ENCODE measurements around the gene KLHDC7B.

Gene KLHDC7B

GRCh38 chr22:50579752-50580151 lies 34.1 kb downstream of the KLHDC7B start:
- Histone ChIP-seq H3K9ac (ENCODE audit: low read length) (no peak overlapping the region), H3K4me1 (ENCODE audit: control insufficient read depth, low read depth, low read length) (peaks cover 2% of the 10 kb centered on the region), H3K27me3 (ENCODE audit: insufficient read depth, low read length, poor library complexity) (no peaks in the 10 kb centered on the region), H3K79me2 (ENCODE audit: control insufficient read depth, insufficient read depth, low read length) (peaks cover 6% of the 10 kb centered on the region), H3K36me3 (ENCODE audit: control insufficient read depth, insufficient read depth, low read length) (peaks cover 7% of the 10 kb centered on the region), H3K23ac (ENCODE audit: low read length) (no peak overlapping the region), H2BK15ac (replicated peaks; ENCODE audit: low read depth) (no peak overlapping the region), H3K56ac (ENCODE audit: low read length) (no peak overlapping the region), H4K5ac (ENCODE audit: low read length) (no peak overlapping the region), H3K4ac (ENCODE audit: low read depth, low read length) (no peak overlapping the region), H4K8ac (ENCODE audit: low read depth, low read length) (no peak overlapping the region), H3K79me1 (ENCODE audit: low read length) (peaks cover 7% of the 10 kb centered on the region), H3K27ac (ENCODE audit: low read depth, low read length) (no peak overlapping the region), H2BK120ac (ENCODE audit: low read depth, low read length) (no peak overlapping the region), H2AK5ac (ENCODE audit: low read length) (no peak overlapping the region), H2BK5ac (ENCODE audit: low read length) (no peak overlapping the region), H3K18ac (ENCODE audit: low read length) (no peak overlapping the region), H3K4me3 (ENCODE audit: low read length) (no peak overlapping the region), H3K4me2 (ENCODE audit: low read length) (no peak overlapping the region)
- DNase-seq: no peak
- no CpG with 5 or more reads among the region's 4 CpGs for WGBS (ENCODE audit: extremely low coverage, insufficient coverage, low lambda C conversion rate)

GRCh38 chr22:50581031-50581949 lies 35.6 kb downstream of the KLHDC7B start:
- peak overlapping the region; percentile 99 for H3K56ac ChIP-seq (ENCODE audit: low read length)
- H3K4me1 ChIP-seq (ENCODE audit: control insufficient read depth, low read depth, low read length): peaks cover 2% of the 10 kb centered on the region
- peak overlapping the region; percentile 98 for H3K9ac ChIP-seq (ENCODE audit: low read length)
- H2BK15ac ChIP-seq (replicated peaks; ENCODE audit: low read depth): no peak overlapping the region
- H2BK120ac ChIP-seq (ENCODE audit: low read depth, low read length): no peak overlapping the region
- H3K27ac ChIP-seq (ENCODE audit: low read depth, low read length): no peak overlapping the region
- H3K79me1 ChIP-seq (ENCODE audit: low read length): peaks cover 7% of the 10 kb centered on the region
- peak overlapping the region; percentile 93 for H3K4me3 ChIP-seq (ENCODE audit: low read length)
- H3K18ac ChIP-seq (ENCODE audit: low read length): no peak overlapping the region
- H3K4ac ChIP-seq (ENCODE audit: low read depth, low read length): no peak overlapping the region
- peaks cover 3% of the 10 kb centered on the region for H3K36me3 ChIP-seq (ENCODE audit: control insufficient read depth, insufficient read depth, low read length)
- H3K27me3 ChIP-seq (ENCODE audit: insufficient read depth, low read length, poor library complexity): no peaks in the 10 kb centered on the region
- no CpG with 5 or more reads among the region's 22 CpGs for WGBS (ENCODE audit: extremely low coverage, insufficient coverage, low lambda C conversion rate)
- no peak overlapping the region for H4K8ac ChIP-seq (ENCODE audit: low read depth, low read length)
- H3K23ac ChIP-seq (ENCODE audit: low read length): peak overlapping the region; percentile 45
- peak overlapping the region; percentile 89 for H3K4me2 ChIP-seq (ENCODE audit: low read length)
- H3K79me2 ChIP-seq (ENCODE audit: control insufficient read depth, insufficient read depth, low read length): peaks cover 6% of the 10 kb centered on the region
- no peak overlapping the region for H4K5ac ChIP-seq (ENCODE audit: low read length)
- H2BK5ac ChIP-seq (ENCODE audit: low read length): no peak overlapping the region
- H2AK5ac ChIP-seq (ENCODE audit: low read length): no peak overlapping the region
- DNase-seq: no peak

- Histone ChIP-seq H3K4me2 (ENCODE audit: low read length) (peak overlapping the region; percentile 89), H3K79me2 (ENCODE audit: control insufficient read depth, insufficient read depth, low read length) (peaks cover 6% of the 10 kb centered on the region), H2BK120ac (ENCODE audit: low read depth, low read length) (no peak overlapping the region), H3K23ac (ENCODE audit: low read length) (peak overlapping the region; percentile 89), H3K18ac (ENCODE audit: low read length) (peak overlapping the region; percentile 89), H2AK5ac (ENCODE audit: low read length) (no peak overlapping the region), H4K8ac (ENCODE audit: low read depth, low read length) (peak overlapping the region; percentile 90), H3K4me3 (ENCODE audit: low read length) (peak overlapping the region; percentile 93), H2BK15ac (replicated peaks; ENCODE audit: low read depth) (no peak overlapping the region), H3K27me3 (ENCODE audit: insufficient read depth, low read length, poor library complexity) (no peaks in the 10 kb centered on the region), H3K9ac (ENCODE audit: low read length) (peak overlapping the region; percentile 98), H4K5ac (ENCODE audit: low read length) (no peak overlapping the region), H3K36me3 (ENCODE audit: control insufficient read depth, insufficient read depth, low read length) (peaks cover 3% of the 10 kb centered on the region), H3K56ac (ENCODE audit: low read length) (peak overlapping the region; percentile 99), H3K79me1 (ENCODE audit: low read length) (peaks cover 7% of the 10 kb centered on the region), H2BK5ac (ENCODE audit: low read length) (no peak overlapping the region), H3K4ac (ENCODE audit: low read depth, low read length) (peak overlapping the region; percentile 73), H3K4me1 (ENCODE audit: control insufficient read depth, low read depth, low read length) (peaks cover 2% of the 10 kb centered on the region), H3K27ac (ENCODE audit: low read depth, low read length) (peak overlapping the region; percentile 97)
- peak; percentile 38 for DNase-seq
- no CpG with 5 or more reads among the region's 39 CpGs for WGBS (ENCODE audit: extremely low coverage, insufficient coverage, low lambda C conversion rate)
Observed at GRCh38 chr22:50581950-50582492, 36.3 kb downstream of the KLHDC7B start.

- no peak within 1 kb of the TSS for H4K5ac ChIP-seq (ENCODE audit: low read length)
- H2AK5ac ChIP-seq (ENCODE audit: low read length): no peak within 1 kb of the TSS
- peak within 1 kb of the TSS; percentile 98 for H3K9ac ChIP-seq (ENCODE audit: low read length)
- H3K4me2 ChIP-seq (ENCODE audit: low read length): peak within 1 kb of the TSS; percentile 89
- H3K27me3 ChIP-seq (ENCODE audit: insufficient read depth, low read length, poor library complexity): no peaks in the 10 kb centered on the region
- peak; percentile 99 for DNase-seq
- H2BK5ac ChIP-seq (ENCODE audit: low read length): peak within 1 kb of the TSS; percentile 82
- H3K4me1 ChIP-seq (ENCODE audit: control insufficient read depth, low read depth, low read length): peaks cover 2% of the 10 kb centered on the region
- peak within 1 kb of the TSS; percentile 89 for H3K23ac ChIP-seq (ENCODE audit: low read length)
- H2BK120ac ChIP-seq (ENCODE audit: low read depth, low read length): peak within 1 kb of the TSS; percentile 32
- H3K4ac ChIP-seq (ENCODE audit: low read depth, low read length): peak within 1 kb of the TSS; percentile 73
- no peak within 1 kb of the TSS for H2BK15ac ChIP-seq (replicated peaks; ENCODE audit: low read depth)
- H3K36me3 ChIP-seq (ENCODE audit: control insufficient read depth, insufficient read depth, low read length): peaks cover 3% of the 10 kb centered on the region
- peak within 1 kb of the TSS; percentile 93 for H3K4me3 ChIP-seq (ENCODE audit: low read length)
- H3K79me1 ChIP-seq (ENCODE audit: low read length): peaks cover 7% of the 10 kb centered on the region
- no CpG with 5 or more reads among the region's 96 CpGs for WGBS (ENCODE audit: extremely low coverage, insufficient coverage, low lambda C conversion rate)
- peak within 1 kb of the TSS; percentile 90 for H4K8ac ChIP-seq (ENCODE audit: low read depth, low read length)
- H3K18ac ChIP-seq (ENCODE audit: low read length): peak within 1 kb of the TSS; percentile 89
- peak within 1 kb of the TSS; percentile 97 for H3K27ac ChIP-seq (ENCODE audit: low read depth, low read length)
- H3K56ac ChIP-seq (ENCODE audit: low read length): peak within 1 kb of the TSS; percentile 99
- H3K79me2 ChIP-seq (ENCODE audit: control insufficient read depth, insufficient read depth, low read length): peaks cover 6% of the 10 kb centered on the region
Observed at GRCh38 chr22:50582493-50583293, 37.0 kb downstream of the KLHDC7B start, which contains the start of gene CHKB. CHKB (minus strand) TSS chr22:50582849; CDS start chr22:50582781, 68 bp downstream.

- peak overlapping the region; percentile 86 for H3K9ac ChIP-seq (ENCODE audit: low read length)
- no CpG with 5 or more reads among the region's 37 CpGs for WGBS (ENCODE audit: extremely low coverage, insufficient coverage, low lambda C conversion rate)
- H4K8ac ChIP-seq (ENCODE audit: low read depth, low read length): no peak overlapping the region
- H3K36me3 ChIP-seq (ENCODE audit: control insufficient read depth, insufficient read depth, low read length): peaks cover 3% of the 10 kb centered on the region
- H3K79me2 ChIP-seq (ENCODE audit: control insufficient read depth, insufficient read depth, low read length): peaks cover 6% of the 10 kb centered on the region
- H3K4ac ChIP-seq (ENCODE audit: low read depth, low read length): no peak overlapping the region
- no peak overlapping the region for H3K23ac ChIP-seq (ENCODE audit: low read length)
- H3K56ac ChIP-seq (ENCODE audit: low read length): peak overlapping the region; percentile 93
- H3K27ac ChIP-seq (ENCODE audit: low read depth, low read length): no peak overlapping the region
- no peak overlapping the region for H2BK120ac ChIP-seq (ENCODE audit: low read depth, low read length)
- H3K4me1 ChIP-seq (ENCODE audit: control insufficient read depth, low read depth, low read length): peaks cover 2% of the 10 kb centered on the region
- peak overlapping the region; percentile 80 for H3K4me2 ChIP-seq (ENCODE audit: low read length)
- H2BK5ac ChIP-seq (ENCODE audit: low read length): no peak overlapping the region
- no peak overlapping the region for H3K18ac ChIP-seq (ENCODE audit: low read length)
- no peak overlapping the region for H4K5ac ChIP-seq (ENCODE audit: low read length)
- H2AK5ac ChIP-seq (ENCODE audit: low read length): no peak overlapping the region
- H3K27me3 ChIP-seq (ENCODE audit: insufficient read depth, low read length, poor library complexity): no peaks in the 10 kb centered on the region
- peak overlapping the region; percentile 68 for H3K4me3 ChIP-seq (ENCODE audit: low read length)
- no peak overlapping the region for H2BK15ac ChIP-seq (replicated peaks; ENCODE audit: low read depth)
- DNase-seq: peak; percentile 32
- H3K79me1 ChIP-seq (ENCODE audit: low read length): peaks cover 7% of the 10 kb centered on the region
Observed at GRCh38 chr22:50583294-50583861, 37.7 kb downstream of the KLHDC7B start.
